Smooth muscle cell (in vitro differentiated cells): ENCODE data around the gene TSPAN11. TPM values are rescaled to one million over a fixed set of nuclear protein-coding genes. Genes with fewer than 3 reads are reported as not detected.

ENCODE experiments used
- DNase-seq: peaks from one replicate; lab custom pipeline; 2025; ENCODE audit not compliant: unreplicated experiment; lab: John Stamatoyannopoulos, UW
- H2AFZ ChIP-seq: fragments of 200-600 bp; sonication (generic); 2 replicates; pipeline ENCODE4 v1.6.0; 2016; ENCODE audit warnings: antibody characterized with exemption, low read depth, mild to moderate bottlenecking
- H3F3A ChIP-seq: fragments of 200-600 bp; sonication (generic); 2 replicates; pipeline ENCODE4 v1.6.0; 2017; ENCODE audit warnings: antibody characterized with exemption, low read depth
- H3K27ac ChIP-seq: fragments of 200-600 bp; sonication (generic); 2 replicates; pipeline ENCODE4 v1.5.1; 2016; ENCODE audit warnings: low read depth, mild to moderate bottlenecking
- H3K27me3 ChIP-seq: fragments of 200-600 bp; sonication (generic); 2 replicates; pipeline ENCODE4 v1.6.1; 2016; ENCODE audit warnings: low read depth, mild to moderate bottlenecking
- H3K36me3 ChIP-seq: fragments of 200-600 bp; sonication (generic); 2 replicates; pipeline ENCODE4 v1.5.1; 2016; ENCODE audit warnings: low read depth
- H3K4me1 ChIP-seq: fragments of 200-600 bp; sonication (generic); 2 replicates; pipeline ENCODE4 v1.5.1; 2016; ENCODE audit warnings: low read depth
- H3K4me2 ChIP-seq: fragments of 200-600 bp; sonication (generic); 2 replicates; pipeline ENCODE4 v1.6.0; 2016; ENCODE audit warnings: mild to moderate bottlenecking
- H3K4me3 ChIP-seq: fragments of 200-600 bp; sonication (generic); 2 replicates; pipeline ENCODE4 v1.5.1; 2016; ENCODE audit warnings: mild to moderate bottlenecking
- H3K79me2 ChIP-seq: fragments of 200-600 bp; sonication (generic); 2 replicates; pipeline ENCODE4 v1.6.0; 2016; ENCODE audit warnings: low read depth, mild to moderate bottlenecking
- H3K9ac ChIP-seq: fragments of 200-600 bp; sonication (generic); 2 replicates; pipeline ENCODE4 v1.6.0; 2016; ENCODE audit warnings: low read depth
- H3K9me3 ChIP-seq: fragments of 200-600 bp; sonication (generic); replicated peaks from 2 replicates; pipeline ENCODE4 v1.5.1; 2016; ENCODE audit warnings: low read depth
- H4K20me1 ChIP-seq: fragments of 200-600 bp; sonication (generic); 2 replicates; pipeline ENCODE4 v1.6.0; 2016; ENCODE audit warnings: low read depth
- WGBS: methylation state at CpG from one replicate; pipeline ENCODE4 v1.1.7; 2016; ENCODE audit warnings: low lambda C conversion rate; 5-methylcytosine and 5-hydroxymethylcytosine counted together
- polyA plus RNA-seq: library from polyadenylated mRNA; unstranded; fragments of >200 nt; fragmentation: Nextera tagmentation; extraction: Ambion mirVana; gene quantifications from 2 replicates; pipeline ENCODE4 v1.2.1, GENCODE V29; 2016
- total RNA-seq: library from RNA; depleted of rRNA; stranded (reverse); fragments of >200 nt; gene quantifications from 2 replicates; pipeline ENCODE4 v1.2.3, GENCODE V29; 2014
- TF ChIP-seq, protein P1 (sequence below): fragments of 200-600 bp; sonication (generic); IDR thresholded peaks from 2 replicates; pipeline ENCODE4 v1.5.1; 2017; ENCODE audit warnings: borderline replicate concordance, mild to moderate bottlenecking, antibody characterized with exemption; ENCODE audit not compliant: insufficient read depth, poor library complexity, severe bottlenecking

TSPAN11 gene
- total and polyA plus RNA-seq, 2 experiments from 2014 or later, result 2.8 to 3.0 TPM

DNA sequence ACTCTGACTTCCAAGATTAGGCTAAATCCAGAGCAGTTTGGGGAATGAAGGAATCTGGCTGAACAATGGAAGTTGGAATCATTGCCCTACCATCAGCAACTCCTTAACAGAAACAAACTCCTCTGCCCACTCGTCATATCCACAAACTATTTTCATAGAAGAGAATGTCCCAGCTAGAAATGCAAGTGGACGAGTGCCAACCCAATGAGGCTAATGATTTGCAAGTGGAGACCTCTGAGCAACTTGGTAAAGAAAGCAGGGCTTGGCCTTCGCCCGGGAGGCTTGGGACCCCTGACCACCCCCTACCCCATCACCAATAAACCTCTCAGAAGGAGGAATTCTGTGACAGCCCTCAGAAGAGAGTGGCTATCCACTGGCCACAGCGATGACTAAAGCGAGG is 107.1 kb downstream of the TSPAN11 start:
- Histone ChIP-seq H3K36me3 (no peaks in the 10 kb centered on the region), H3K4me3 (no peak overlapping the region), H3K9ac (no peak overlapping the region), H2AFZ (no peak overlapping the region), H4K20me1 (no peaks in the 10 kb centered on the region), H3K27me3 (no peaks in the 10 kb centered on the region), H3K27ac (no peak overlapping the region), H3K79me2 (no peaks in the 10 kb centered on the region), H3F3A (no peaks in the 10 kb centered on the region), H3K9me3 (no peaks in the 10 kb centered on the region), H3K4me2 (no peak overlapping the region), H3K4me1 (no peaks in the 10 kb centered on the region)
- TF ChIP-seq, protein P1, sequence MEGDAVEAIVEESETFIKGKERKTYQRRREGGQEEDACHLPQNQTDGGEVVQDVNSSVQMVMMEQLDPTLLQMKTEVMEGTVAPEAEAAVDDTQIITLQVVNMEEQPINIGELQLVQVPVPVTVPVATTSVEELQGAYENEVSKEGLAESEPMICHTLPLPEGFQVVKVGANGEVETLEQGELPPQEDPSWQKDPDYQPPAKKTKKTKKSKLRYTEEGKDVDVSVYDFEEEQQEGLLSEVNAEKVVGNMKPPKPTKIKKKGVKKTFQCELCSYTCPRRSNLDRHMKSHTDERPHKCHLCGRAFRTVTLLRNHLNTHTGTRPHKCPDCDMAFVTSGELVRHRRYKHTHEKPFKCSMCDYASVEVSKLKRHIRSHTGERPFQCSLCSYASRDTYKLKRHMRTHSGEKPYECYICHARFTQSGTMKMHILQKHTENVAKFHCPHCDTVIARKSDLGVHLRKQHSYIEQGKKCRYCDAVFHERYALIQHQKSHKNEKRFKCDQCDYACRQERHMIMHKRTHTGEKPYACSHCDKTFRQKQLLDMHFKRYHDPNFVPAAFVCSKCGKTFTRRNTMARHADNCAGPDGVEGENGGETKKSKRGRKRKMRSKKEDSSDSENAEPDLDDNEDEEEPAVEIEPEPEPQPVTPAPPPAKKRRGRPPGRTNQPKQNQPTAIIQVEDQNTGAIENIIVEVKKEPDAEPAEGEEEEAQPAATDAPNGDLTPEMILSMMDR, result no peak
- no peak for DNase-seq
- 92% methylated on average over 6 of the region's 6 CpGs for WGBS

DNA sequence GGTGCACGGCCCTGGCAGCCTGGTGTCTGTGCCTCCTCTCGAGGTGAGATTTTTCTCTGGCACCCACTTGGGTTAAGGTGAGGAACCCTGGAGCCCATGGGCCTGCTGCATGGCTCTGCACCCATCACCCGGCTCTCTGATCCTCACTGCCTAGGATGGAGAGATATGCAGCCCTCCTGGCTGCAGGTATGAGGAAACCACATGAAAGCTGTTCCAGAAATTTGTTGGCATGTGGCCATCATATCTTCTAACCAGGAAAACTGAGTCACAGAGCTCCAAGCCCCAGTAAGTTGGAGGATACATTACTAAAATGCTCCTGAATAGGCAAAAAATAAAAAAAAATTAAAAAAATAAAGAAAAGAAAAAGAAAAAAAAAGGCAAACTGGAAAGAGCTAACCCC is 107.8 kb downstream of the TSPAN11 start:
- Histone ChIP-seq H3K4me2 (no peak overlapping the region), H3K4me3 (no peak overlapping the region), H3K4me1 (no peaks in the 10 kb centered on the region), H3F3A (no peaks in the 10 kb centered on the region), H3K36me3 (no peaks in the 10 kb centered on the region), H3K9me3 (no peaks in the 10 kb centered on the region), H3K9ac (no peak overlapping the region), H3K27me3 (no peaks in the 10 kb centered on the region), H3K27ac (no peak overlapping the region), H3K79me2 (no peaks in the 10 kb centered on the region), H2AFZ (no peak overlapping the region), H4K20me1 (no peaks in the 10 kb centered on the region)
- 89% methylated on average over 3 of the region's 3 CpGs for WGBS
- TF ChIP-seq, protein P1, result no peak
- no peak for DNase-seq

DNA sequence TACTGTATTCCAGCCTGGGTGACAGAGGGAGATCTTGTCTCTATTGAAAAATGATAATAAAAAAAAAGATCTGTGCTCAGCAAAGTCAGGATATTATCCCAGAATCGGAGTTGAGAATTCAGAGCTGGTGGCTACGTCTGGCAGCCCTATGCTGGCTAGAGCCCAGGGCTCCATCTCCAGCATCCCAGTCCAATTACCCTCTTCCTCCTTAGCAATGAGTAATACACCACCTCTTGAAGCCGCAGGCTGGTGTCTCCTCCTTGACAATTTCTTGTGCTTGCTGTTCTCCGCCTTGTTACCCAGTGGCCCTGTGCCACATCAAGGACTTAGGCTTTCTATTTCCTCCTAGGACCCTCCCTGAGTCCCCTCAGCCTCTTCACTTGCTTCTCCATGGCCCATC is 108.7 kb downstream of the TSPAN11 start:
- H2AFZ ChIP-seq, result no peak overlapping the region
- no peaks in the 10 kb centered on the region for H3K79me2 ChIP-seq
- no peak overlapping the region for H3K27ac ChIP-seq
- H3K4me1 ChIP-seq, result no peaks in the 10 kb centered on the region
- H3F3A ChIP-seq, result no peaks in the 10 kb centered on the region
- no peak overlapping the region for H3K9ac ChIP-seq
- H3K27me3 ChIP-seq, result peaks cover under 1% of the 10 kb centered on the region
- H4K20me1 ChIP-seq, result no peaks in the 10 kb centered on the region
- no peak overlapping the region for H3K4me3 ChIP-seq
- no peak for DNase-seq
- no peaks in the 10 kb centered on the region for H3K9me3 ChIP-seq
- TF ChIP-seq, protein P1, result no peak
- no peaks in the 10 kb centered on the region for H3K36me3 ChIP-seq
- WGBS, result 80% methylated on average over 4 of the region's 4 CpGs
- H3K4me2 ChIP-seq, result no peak overlapping the region

DNA sequence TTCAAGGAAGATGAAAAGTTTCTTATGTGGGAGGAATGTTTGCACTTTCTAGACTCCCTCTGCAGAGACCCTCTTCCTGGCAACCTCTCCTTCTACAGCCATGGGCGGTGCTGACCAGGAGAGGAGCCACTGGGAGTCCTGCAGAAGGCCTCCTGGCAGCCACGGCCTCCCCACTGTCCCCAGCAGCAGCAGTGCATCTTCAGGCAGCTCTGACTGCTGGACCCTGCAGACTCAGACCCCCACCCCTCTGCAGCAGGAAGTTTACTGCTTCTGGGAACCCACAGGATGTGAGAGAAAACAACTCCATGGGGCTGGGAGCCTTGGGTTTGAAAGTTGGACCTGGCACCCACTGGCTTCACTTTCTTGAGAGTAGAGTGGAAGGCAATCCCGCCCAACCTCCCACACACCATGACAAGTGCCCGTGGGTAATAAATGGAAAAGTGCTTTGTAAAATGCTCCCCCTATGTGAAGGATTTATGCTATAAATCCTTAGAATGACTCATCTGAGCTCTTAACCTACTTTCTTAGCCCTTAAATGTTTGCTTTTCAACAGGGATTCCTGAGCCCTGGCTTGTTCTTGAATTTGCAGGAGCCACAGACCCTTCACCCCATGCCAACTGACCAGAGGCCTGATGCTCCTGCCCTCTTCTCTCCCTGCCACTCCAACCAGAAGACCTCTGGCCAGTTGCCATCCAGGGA is 109.6 kb downstream of the TSPAN11 start:
- H3K4me1 ChIP-seq, result no peaks in the 10 kb centered on the region
- no peaks in the 10 kb centered on the region for H3K36me3 ChIP-seq
- H3K9me3 ChIP-seq, result no peaks in the 10 kb centered on the region
- H3K27me3 ChIP-seq, result peaks cover 3% of the 10 kb centered on the region
- no peaks in the 10 kb centered on the region for H4K20me1 ChIP-seq
- TF ChIP-seq, protein P1, result no peak
- H2AFZ ChIP-seq, result no peak overlapping the region
- peak overlapping the region; percentile 71 for H3K4me2 ChIP-seq
- no peak overlapping the region for H3K9ac ChIP-seq
- H3K79me2 ChIP-seq, result no peaks in the 10 kb centered on the region
- no peaks in the 10 kb centered on the region for H3F3A ChIP-seq
- WGBS, result 58% methylated on average over 4 of the region's 4 CpGs
- H3K27ac ChIP-seq, result no peak overlapping the region
- no peak overlapping the region for H3K4me3 ChIP-seq
- DNase-seq, result no peak
